ENCODE data around the gene GRIK3.

GRCh38 chr1:37042506-37042905 is 8.2 kb upstream of the GRIK3 start:
- TF ChIP-seq, protein P1, sequence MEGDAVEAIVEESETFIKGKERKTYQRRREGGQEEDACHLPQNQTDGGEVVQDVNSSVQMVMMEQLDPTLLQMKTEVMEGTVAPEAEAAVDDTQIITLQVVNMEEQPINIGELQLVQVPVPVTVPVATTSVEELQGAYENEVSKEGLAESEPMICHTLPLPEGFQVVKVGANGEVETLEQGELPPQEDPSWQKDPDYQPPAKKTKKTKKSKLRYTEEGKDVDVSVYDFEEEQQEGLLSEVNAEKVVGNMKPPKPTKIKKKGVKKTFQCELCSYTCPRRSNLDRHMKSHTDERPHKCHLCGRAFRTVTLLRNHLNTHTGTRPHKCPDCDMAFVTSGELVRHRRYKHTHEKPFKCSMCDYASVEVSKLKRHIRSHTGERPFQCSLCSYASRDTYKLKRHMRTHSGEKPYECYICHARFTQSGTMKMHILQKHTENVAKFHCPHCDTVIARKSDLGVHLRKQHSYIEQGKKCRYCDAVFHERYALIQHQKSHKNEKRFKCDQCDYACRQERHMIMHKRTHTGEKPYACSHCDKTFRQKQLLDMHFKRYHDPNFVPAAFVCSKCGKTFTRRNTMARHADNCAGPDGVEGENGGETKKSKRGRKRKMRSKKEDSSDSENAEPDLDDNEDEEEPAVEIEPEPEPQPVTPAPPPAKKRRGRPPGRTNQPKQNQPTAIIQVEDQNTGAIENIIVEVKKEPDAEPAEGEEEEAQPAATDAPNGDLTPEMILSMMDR (IDR thresholded peaks at IDR 0.05): no peak
- TF ChIP-seq NR3C1 (CRISPR knock-in tag; conservative IDR thresholded peaks at IDR 0.05; ENCODE audit: low read depth): no peak
- TF ChIP-seq CBFB (CRISPR knock-in tag; IDR thresholded peaks at IDR 0.05; ENCODE audit: low read depth): no peak
- TF ChIP-seq, protein P2, sequence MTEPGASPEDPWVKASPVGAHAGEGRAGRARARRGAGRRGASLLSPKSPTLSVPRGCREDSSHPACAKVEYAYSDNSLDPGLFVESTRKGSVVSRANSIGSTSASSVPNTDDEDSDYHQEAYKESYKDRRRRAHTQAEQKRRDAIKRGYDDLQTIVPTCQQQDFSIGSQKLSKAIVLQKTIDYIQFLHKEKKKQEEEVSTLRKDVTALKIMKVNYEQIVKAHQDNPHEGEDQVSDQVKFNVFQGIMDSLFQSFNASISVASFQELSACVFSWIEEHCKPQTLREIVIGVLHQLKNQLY (CRISPR knock-in tag; IDR thresholded peaks at IDR 0.05): no peak
- no peak for TF ChIP-seq MXD4 (CRISPR knock-in tag; IDR thresholded peaks at IDR 0.05; ENCODE audit: borderline replicate concordance)
- TF ChIP-seq ERG (CRISPR knock-in tag; IDR thresholded peaks at IDR 0.05): no peak
- TF ChIP-seq, protein P3, sequence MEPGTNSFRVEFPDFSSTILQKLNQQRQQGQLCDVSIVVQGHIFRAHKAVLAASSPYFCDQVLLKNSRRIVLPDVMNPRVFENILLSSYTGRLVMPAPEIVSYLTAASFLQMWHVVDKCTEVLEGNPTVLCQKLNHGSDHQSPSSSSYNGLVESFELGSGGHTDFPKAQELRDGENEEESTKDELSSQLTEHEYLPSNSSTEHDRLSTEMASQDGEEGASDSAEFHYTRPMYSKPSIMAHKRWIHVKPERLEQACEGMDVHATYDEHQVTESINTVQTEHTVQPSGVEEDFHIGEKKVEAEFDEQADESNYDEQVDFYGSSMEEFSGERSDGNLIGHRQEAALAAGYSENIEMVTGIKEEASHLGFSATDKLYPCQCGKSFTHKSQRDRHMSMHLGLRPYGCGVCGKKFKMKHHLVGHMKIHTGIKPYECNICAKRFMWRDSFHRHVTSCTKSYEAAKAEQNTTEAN (CRISPR knock-in tag; IDR thresholded peaks at IDR 0.05): no peak
- TF ChIP-seq RORB (CRISPR knock-in tag; IDR thresholded peaks at IDR 0.05): no peak
- no peak for TF ChIP-seq ZNF416 (CRISPR knock-in tag; IDR thresholded peaks at IDR 0.05)
- TF ChIP-seq, protein P4, sequence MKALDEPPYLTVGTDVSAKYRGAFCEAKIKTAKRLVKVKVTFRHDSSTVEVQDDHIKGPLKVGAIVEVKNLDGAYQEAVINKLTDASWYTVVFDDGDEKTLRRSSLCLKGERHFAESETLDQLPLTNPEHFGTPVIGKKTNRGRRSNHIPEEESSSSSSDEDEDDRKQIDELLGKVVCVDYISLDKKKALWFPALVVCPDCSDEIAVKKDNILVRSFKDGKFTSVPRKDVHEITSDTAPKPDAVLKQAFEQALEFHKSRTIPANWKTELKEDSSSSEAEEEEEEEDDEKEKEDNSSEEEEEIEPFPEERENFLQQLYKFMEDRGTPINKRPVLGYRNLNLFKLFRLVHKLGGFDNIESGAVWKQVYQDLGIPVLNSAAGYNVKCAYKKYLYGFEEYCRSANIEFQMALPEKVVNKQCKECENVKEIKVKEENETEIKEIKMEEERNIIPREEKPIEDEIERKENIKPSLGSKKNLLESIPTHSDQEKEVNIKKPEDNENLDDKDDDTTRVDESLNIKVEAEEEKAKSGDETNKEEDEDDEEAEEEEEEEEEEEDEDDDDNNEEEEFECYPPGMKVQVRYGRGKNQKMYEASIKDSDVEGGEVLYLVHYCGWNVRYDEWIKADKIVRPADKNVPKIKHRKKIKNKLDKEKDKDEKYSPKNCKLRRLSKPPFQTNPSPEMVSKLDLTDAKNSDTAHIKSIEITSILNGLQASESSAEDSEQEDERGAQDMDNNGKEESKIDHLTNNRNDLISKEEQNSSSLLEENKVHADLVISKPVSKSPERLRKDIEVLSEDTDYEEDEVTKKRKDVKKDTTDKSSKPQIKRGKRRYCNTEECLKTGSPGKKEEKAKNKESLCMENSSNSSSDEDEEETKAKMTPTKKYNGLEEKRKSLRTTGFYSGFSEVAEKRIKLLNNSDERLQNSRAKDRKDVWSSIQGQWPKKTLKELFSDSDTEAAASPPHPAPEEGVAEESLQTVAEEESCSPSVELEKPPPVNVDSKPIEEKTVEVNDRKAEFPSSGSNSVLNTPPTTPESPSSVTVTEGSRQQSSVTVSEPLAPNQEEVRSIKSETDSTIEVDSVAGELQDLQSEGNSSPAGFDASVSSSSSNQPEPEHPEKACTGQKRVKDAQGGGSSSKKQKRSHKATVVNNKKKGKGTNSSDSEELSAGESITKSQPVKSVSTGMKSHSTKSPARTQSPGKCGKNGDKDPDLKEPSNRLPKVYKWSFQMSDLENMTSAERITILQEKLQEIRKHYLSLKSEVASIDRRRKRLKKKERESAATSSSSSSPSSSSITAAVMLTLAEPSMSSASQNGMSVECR (CRISPR knock-in tag; IDR thresholded peaks at IDR 0.05; ENCODE audit: borderline replicate concordance): no peak
- no peak for TF ChIP-seq TEAD4 (CRISPR knock-in tag; IDR thresholded peaks at IDR 0.05)
- TF ChIP-seq, protein P5, sequence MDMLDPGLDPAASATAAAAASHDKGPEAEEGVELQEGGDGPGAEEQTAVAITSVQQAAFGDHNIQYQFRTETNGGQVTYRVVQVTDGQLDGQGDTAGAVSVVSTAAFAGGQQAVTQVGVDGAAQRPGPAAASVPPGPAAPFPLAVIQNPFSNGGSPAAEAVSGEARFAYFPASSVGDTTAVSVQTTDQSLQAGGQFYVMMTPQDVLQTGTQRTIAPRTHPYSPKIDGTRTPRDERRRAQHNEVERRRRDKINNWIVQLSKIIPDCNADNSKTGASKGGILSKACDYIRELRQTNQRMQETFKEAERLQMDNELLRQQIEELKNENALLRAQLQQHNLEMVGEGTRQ (CRISPR knock-in tag; IDR thresholded peaks at IDR 0.05): no peak
- no peak for TF ChIP-seq SP1 (CRISPR knock-in tag; conservative IDR thresholded peaks at IDR 0.05)

All from WTC11 (cell line).